Left lung (tissue), 10 donors: ENCODE measurements around the gene DNAH2. TPM values are rescaled to one million over a fixed set of nuclear protein-coding genes. Genes with fewer than 3 reads are reported as not detected.

Experiments used
- ATAC-seq: fragments of 200-7000 bp; cut with Tn5 transposase; one replicate; pipeline ENCODE4 v1.9.1; 2020; ENCODE audit warnings: moderate library complexity
- DNase-seq, 4 donors: peaks; one replicate each; pipeline ENCODE4 v3.0.0-alpha.2; 2013 to 2020
- H3K27ac ChIP-seq, 2 donors: fragments of 200-600 bp; sonication (generic) in 1 of 2; one replicate each; pipeline versions ENCODE4 v1.5.0 to v1.8.0; 2020 to 2021
- H3K27me3 ChIP-seq, 2 donors: fragments of 200-600 bp; sonication (generic) in 1 of 2; one replicate each; pipeline versions ENCODE4 v1.5.0 to v1.8.0; 2020 to 2021
- H3K36me3 ChIP-seq, 2 donors: fragments of 200-600 bp; sonication (generic) in 1 of 2; one replicate each; pipeline versions ENCODE4 v1.5.0 to v1.8.0; 2020 to 2021
- H3K4me1 ChIP-seq, 2 donors: fragments of 200-600 bp; one replicate each; pipeline ENCODE4 v1.8.0; 2021
- H3K4me3 ChIP-seq, 2 donors: fragments of 200-600 bp; sonication (generic) in 1 of 2; one replicate each; pipeline versions ENCODE4 v1.5.0 to v1.8.0; 2020 to 2021; ENCODE audit warnings: mild to moderate bottlenecking in 1 of 2
- H3K9me3 ChIP-seq, 2 donors: fragments of 200-600 bp; sonication (generic) in 1 of 2; one replicate each; pipeline versions ENCODE4 v1.5.0 to v1.8.0; 2020 to 2021
- CTCF ChIP-seq, 2 donors: fragments of 200-600 bp; sonication (generic) in 1 of 2; IDR thresholded peaks; one replicate each; pipeline versions ENCODE4 v1.5.0 to v1.8.0; 2021; ENCODE audit warnings: antibody characterized with exemption in 2 of 2
- intact Hi-C, 2 donors: fragments of 100-400 bp; cut with DNase I; formaldehyde crosslinking; loops; one replicate each; pipeline versions ENCODE4 v1.11.2 to v1.14.2; 2022
- polyA plus RNA-seq, 6 donors: library from polyadenylated mRNA; unstranded; fragments of 120-200 nt; gene quantifications; one replicate each; pipeline ENCODE4 v1.2.1, GENCODE V29; 2013; ENCODE audit not compliant: insufficient read length in 6 of 6
- total RNA-seq, 2 donors: library from RNA; stranded (reverse); fragmentation: NEBNext Ultra II Directional; extraction: Animal tissue kit (Norgen Biotek cat#: 25700); gene quantifications; one replicate each; pipeline ENCODE4 v1.2.1, GENCODE V29; 2021
- donor health status: DM: no; HTN: yes; CAD: no.
- donor health status: DM: no; HTN: no; CAD: no.

Gene DNAH2
- total and polyA plus RNA-seq, 8 donors: 0.67 to 4.5 (median 2.6) TPM

GRCh38 chr17:7836596-7837407 lies 119.3 kb downstream of the DNAH2 start:
- peak overlapping the region; percentile 82 to 83 for H3K4me3 ChIP-seq
- H3K27ac ChIP-seq: peak overlapping the region; percentile 98
- ATAC-seq (peak; percentile 10), DNase-seq (peak; percentile 83 to 94 (median 92))
- no peaks in the 10 kb centered on the region for H3K27me3 ChIP-seq
- no peak for TF ChIP-seq CTCF (IDR thresholded peaks at IDR 0.05)
- no peaks in the 10 kb centered on the region for H3K36me3 ChIP-seq
- no peaks in the 10 kb centered on the region for H3K9me3 ChIP-seq
- intact Hi-C loops: no loop called here
- H3K4me1 ChIP-seq: peaks cover 30 to 64% of the 10 kb centered on the region in 2 donors

DNA sequence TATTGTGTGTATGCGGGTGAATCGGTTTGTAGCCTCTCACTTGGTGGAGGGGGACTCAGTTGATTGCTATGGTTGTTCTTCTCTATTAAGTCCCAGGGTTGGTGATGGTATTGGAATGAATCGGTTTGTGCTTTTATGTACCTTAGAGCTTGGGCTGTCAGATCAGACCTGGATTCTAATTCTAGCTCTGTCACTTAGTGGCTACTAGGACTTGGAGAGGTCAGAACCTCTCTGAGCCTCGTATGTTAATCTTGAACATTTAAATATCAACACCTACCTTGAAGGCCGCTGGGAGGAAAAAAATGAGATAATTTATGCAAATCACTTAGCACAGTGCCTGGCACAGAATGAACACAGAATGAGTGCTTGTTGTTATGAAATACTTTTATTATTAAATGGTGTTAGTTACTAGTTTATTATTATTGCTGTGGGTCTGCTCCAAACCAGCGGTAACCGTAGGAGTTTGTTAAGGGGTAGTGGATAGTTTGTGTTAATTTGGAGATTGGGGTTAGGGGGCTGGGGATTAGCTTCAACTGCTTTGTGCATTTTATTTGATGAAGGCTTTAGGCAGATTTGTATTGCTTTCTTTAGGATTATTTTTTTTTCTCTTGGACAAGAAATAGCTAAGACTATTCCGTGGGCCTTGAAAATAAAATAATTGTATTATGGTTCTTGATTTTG lies 120.0 kb downstream of the DNAH2 start:
- intact Hi-C loops: no loop called here
- ATAC-seq: no peak
- DNase-seq: no peak
- Histone ChIP-seq H3K9me3 (no peaks in the 10 kb centered on the region), H3K4me1 (peaks cover 30 to 64% of the 10 kb centered on the region in 2 donors), H3K27ac (peak overlapping the region; percentile 98), H3K27me3 (no peaks in the 10 kb centered on the region), H3K4me3 (peak overlapping the region in 1 of 2 donors; percentile 82), H3K36me3 (no peaks in the 10 kb centered on the region)
- no peak for TF ChIP-seq CTCF (IDR thresholded peaks at IDR 0.05)

DNA sequence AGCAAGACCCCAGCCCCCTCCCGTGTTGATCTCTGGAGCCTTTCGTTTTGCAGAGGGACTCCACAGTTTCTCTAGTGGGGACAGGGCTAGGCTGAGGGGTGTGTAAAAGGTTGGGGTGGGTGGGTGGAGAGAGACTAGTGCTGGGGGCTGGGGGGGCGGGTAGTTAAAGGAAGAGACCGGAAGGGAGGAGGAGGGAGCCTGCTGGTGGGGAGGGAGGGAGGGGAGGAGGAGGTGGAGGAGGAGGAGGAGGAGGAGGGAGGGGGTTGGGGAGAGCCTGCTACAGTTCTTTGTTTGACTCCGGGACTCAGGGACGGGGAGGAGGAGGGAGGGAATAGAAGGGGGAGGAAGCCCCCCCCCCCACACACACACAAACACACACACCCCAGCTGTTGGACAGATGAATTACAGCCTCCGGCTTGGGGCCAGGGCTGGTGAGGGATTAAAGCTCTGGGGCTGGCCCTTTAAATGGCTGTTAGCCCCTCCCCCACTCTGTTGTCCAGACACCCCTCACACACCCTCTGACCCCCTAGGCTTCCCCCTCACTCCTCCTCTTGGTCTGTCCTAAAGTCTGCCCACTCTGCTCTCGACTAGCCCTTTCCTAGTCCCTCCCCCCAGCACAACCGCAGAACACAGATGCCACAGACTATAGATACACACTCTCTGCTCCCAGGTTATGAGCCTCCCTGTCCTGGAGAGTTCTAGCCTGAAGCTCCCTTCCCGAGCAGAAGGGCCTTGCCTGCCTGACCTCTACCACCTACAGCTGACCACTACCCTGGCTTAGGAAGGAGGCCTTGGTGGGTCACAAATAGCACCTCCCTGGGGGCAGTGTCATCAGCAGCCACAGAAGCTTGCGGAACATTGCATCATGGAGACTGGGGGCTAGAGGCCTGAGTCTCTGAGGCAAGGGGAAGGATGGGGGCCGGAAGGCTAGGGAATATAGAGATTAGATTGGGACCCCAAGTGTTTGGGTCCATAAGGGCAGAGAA lies 120.8 kb downstream of the DNAH2 start:
- Histone ChIP-seq H3K27ac (peak overlapping the region; percentile 98 to 100), H3K4me1 (peaks cover 30 to 59% of the 10 kb centered on the region in 2 donors), H3K27me3 (no peaks in the 10 kb centered on the region), H3K36me3 (no peaks in the 10 kb centered on the region), H3K4me3 (peak overlapping the region in 1 of 2 donors; percentile 82), H3K9me3 (no peaks in the 10 kb centered on the region)
- no peak for ATAC-seq
- no peak for TF ChIP-seq CTCF (IDR thresholded peaks at IDR 0.05)
- intact Hi-C loops: no loop called here
- peak in 2 of 4 donors; percentile 55 to 83 for DNase-seq

DNA sequence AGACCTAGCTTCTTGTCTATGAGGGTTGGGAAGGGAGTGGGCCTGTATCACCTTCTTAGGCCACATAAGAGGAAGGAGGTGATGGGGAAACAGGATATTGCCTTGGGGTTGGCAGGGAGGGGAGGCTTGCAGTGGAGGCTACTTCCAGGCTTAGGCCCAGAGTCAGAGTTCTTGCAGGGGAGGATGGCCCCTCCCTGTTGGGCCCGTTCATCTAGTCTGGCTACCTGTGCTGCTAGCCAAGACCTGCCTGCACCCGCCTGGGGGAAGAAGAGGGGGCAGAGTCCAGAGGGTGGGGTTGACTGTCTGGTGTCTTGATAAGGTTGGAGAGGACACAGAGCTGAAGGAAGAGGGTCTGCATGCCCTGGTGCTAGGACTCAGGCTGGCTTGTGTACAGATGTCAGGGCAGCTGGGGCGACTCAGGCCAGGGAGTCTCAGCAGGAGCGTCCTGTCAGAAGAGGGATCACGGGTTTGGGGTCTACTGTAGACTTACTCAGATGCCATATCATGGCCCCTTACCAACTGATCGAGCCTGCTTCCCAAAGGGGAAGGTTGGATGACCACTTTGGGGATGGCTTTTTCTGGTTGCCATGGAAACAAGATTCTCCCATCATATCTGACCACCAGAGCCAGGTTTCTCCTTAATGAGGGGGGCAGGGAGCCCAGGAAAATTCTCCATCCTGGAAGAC lies 121.8 kb downstream of the DNAH2 start:
- H3K9me3 ChIP-seq: no peaks in the 10 kb centered on the region
- no peaks in the 10 kb centered on the region for H3K36me3 ChIP-seq
- ATAC-seq: no peak
- H3K27me3 ChIP-seq: no peaks in the 10 kb centered on the region
- peak in 1 of 4 donors; percentile 51 for DNase-seq
- no peak for TF ChIP-seq CTCF (IDR thresholded peaks at IDR 0.05)
- peaks cover 30 to 54% of the 10 kb centered on the region in 2 donors for H3K4me1 ChIP-seq
- H3K27ac ChIP-seq: peak overlapping the region; percentile 53 to 100
- H3K4me3 ChIP-seq: peak overlapping the region in 1 of 2 donors; percentile 82
- intact Hi-C loops: no loop called here
